COLO829 (cell line): ENCODE measurements around the gene XPO4.

ENCODE experiments used
- DNase-seq: peaks from one replicate; pipeline ENCODE4 v3.0.0; 2012; ENCODE audit warnings: low spot score

The XPO4 gene

GRCh38 chr13:20728579-20729311 is 173.8 kb downstream of the XPO4 start:
- no peak for DNase-seq

- DNase-seq: no peak
These were observed 174.7 kb downstream of the XPO4 start for GRCh38 chr13:20727856-20728255.
